GM23338 (cell line): ENCODE results near the gene COP1. TPM values are rescaled to one million over a fixed set of nuclear protein-coding genes. Genes with fewer than 3 reads are reported as not detected.

Source experiments
- ATAC-seq: fragments of 200-7000 bp; cut with Tn5 transposase; 3 replicates; pipeline ENCODE4 v1.9.1; 2020
- DNase-seq: peaks from one replicate; pipeline ENCODE4 v3.0.0-alpha.2; 2015; ENCODE audit warnings: low spot score
- H2AFZ ChIP-seq: fragments of 200-600 bp; sonication (generic); 2 replicates; pipeline ENCODE4 v1.8.0; 2016; ENCODE audit warnings: antibody characterized with exemption, mild to moderate bottlenecking, moderate library complexity
- H3F3A ChIP-seq: fragments of 200-600 bp; sonication (generic); replicated peaks from 2 replicates; pipeline ENCODE4 v1.8.0; 2017; ENCODE audit warnings: antibody characterized with exemption, mixed run types, low read depth
- H3K27ac ChIP-seq: fragments of 200-600 bp; sonication (generic); 2 replicates; pipeline ENCODE4 v1.6.1; 2016; ENCODE audit warnings: low read depth
- H3K27me3 ChIP-seq: fragments of 200-600 bp; sonication (generic); 2 replicates; pipeline ENCODE4 v1.8.0; 2016; ENCODE audit warnings: mild to moderate bottlenecking, mixed run types, moderate library complexity; ENCODE audit not compliant: insufficient read depth
- H3K36me3 ChIP-seq: fragments of 200-600 bp; sonication (generic); 2 replicates; pipeline ENCODE4 v1.8.0; 2016; ENCODE audit warnings: mild to moderate bottlenecking; ENCODE audit not compliant: insufficient read depth
- H3K4me1 ChIP-seq: fragments of 200-600 bp; sonication (generic); 2 replicates; pipeline ENCODE4 v1.8.0; 2016; ENCODE audit warnings: mild to moderate bottlenecking, moderate library complexity; ENCODE audit not compliant: insufficient read depth
- H3K4me2 ChIP-seq: fragments of 200-600 bp; sonication (generic); 2 replicates; pipeline ENCODE4 v1.7.1; 2017; ENCODE audit warnings: mixed run types
- H3K4me3 ChIP-seq: fragments of 200-600 bp; sonication (generic); 2 replicates; pipeline ENCODE4 v1.6.1; 2016; ENCODE audit warnings: mixed run types
- H3K79me2 ChIP-seq: fragments of 200-600 bp; sonication (generic); replicated peaks from 2 replicates; pipeline ENCODE4 v1.8.0; 2017; ENCODE audit warnings: mild to moderate bottlenecking; ENCODE audit not compliant: insufficient read depth
- H3K9me2 ChIP-seq: fragments of 200-600 bp; sonication (generic); 2 replicates; pipeline ENCODE4 v1.8.0; 2017; ENCODE audit not compliant: insufficient read depth
- H4K20me1 ChIP-seq: fragments of 200-600 bp; sonication (generic); replicated peaks from 2 replicates; pipeline ENCODE4 v1.8.0; 2017; ENCODE audit warnings: mild to moderate bottlenecking; ENCODE audit not compliant: insufficient read depth
- H3K27ac Mint-ChIP-seq: 2 replicates; pipeline ENCODE4 v1.8.0; 2020; ENCODE audit warnings: inconsistent platforms, mild to moderate bottlenecking, moderate library complexity, mixed read lengths
- H3K27me3 Mint-ChIP-seq: 3 replicates; pipeline ENCODE4 v1.8.0; 2022; ENCODE audit warnings: low read depth, mild to moderate bottlenecking, moderate library complexity, mixed read lengths, inconsistent platforms; ENCODE audit not compliant: insufficient read depth, poor library complexity
- H3K36me3 Mint-ChIP-seq: 3 replicates; pipeline ENCODE4 v1.8.0; 2021; ENCODE audit warnings: low read depth, mild to moderate bottlenecking, inconsistent platforms, moderate library complexity, mixed read lengths
- H3K4me1 Mint-ChIP-seq: 3 replicates; pipeline ENCODE4 v1.8.0; 2020; ENCODE audit warnings: mild to moderate bottlenecking, inconsistent platforms, mixed read lengths
- H3K4me3 Mint-ChIP-seq: 3 replicates; pipeline ENCODE4 v1.8.0; 2021; ENCODE audit warnings: moderate library complexity, mild to moderate bottlenecking, inconsistent platforms, mixed read lengths
- H3K9me3 Mint-ChIP-seq: 3 replicates; pipeline ENCODE4 v1.8.0; 2020; ENCODE audit warnings: moderate library complexity, mild to moderate bottlenecking, inconsistent platforms, mixed read lengths
- CREB1 ChIP-seq: fragments of 250-450 bp; sonication (Bioruptor Pico); IDR thresholded peaks from 2 replicates; pipeline ENCODE4 v1.5.0; 2020; ENCODE audit warnings: low read depth, mild to moderate bottlenecking, moderate library complexity
- ETS1 ChIP-seq: IDR thresholded peaks from 2 replicates; pipeline ENCODE4 v1.6.1; 2016; ENCODE audit warnings: antibody characterized with exemption
- EZH2phosphoT487 ChIP-seq: fragments of 200-600 bp; sonication (generic); IDR thresholded peaks from one replicate; pipeline ENCODE4 v1.8.1; 2018; ENCODE audit warnings: antibody characterized with exemption; ENCODE audit not compliant: unreplicated experiment
- NANOG ChIP-seq: IDR thresholded peaks from 2 replicates; pipeline ENCODE4 v1.6.1; 2016; ENCODE audit warnings: antibody characterized with exemption, borderline replicate concordance
- POLR2AphosphoS5 ChIP-seq: IDR thresholded peaks from 2 replicates; pipeline ENCODE4 v1.6.1; 2016; ENCODE audit warnings: antibody characterized with exemption, low read depth
- REST ChIP-seq: IDR thresholded peaks from one replicate; pipeline ENCODE4 v1.6.1; 2018; ENCODE audit warnings: antibody characterized with exemption; ENCODE audit not compliant: unreplicated experiment
- ZNF114 ChIP-seq: fragments of 250-450 bp; sonication (Bioruptor Pico); IDR thresholded peaks from 2 replicates; pipeline ENCODE4 v1.5.0; 2020; ENCODE audit warnings: mild to moderate bottlenecking, moderate library complexity
- ZNF331 ChIP-seq: fragments of 250-450 bp; sonication (Bioruptor Pico); IDR thresholded peaks from 2 replicates; pipeline ENCODE4 v1.5.0; 2020; ENCODE audit warnings: low read depth, mild to moderate bottlenecking, moderate library complexity
- polyA plus RNA-seq: library from polyadenylated mRNA; unstranded; fragments of >200 nt; fragmentation: Nextera tagmentation; extraction: Ambion mirVana; gene quantifications from 2 replicates; pipeline ENCODE4 v1.2.1, GENCODE V29; 2016
- total RNA-seq: library from RNA; depleted of rRNA; stranded (reverse); fragments of >200 nt; shearing (Covaris generic); gene quantifications from 2 replicates; pipeline ENCODE4 v1.2.3, GENCODE V29; 2014
- TF ChIP-seq, protein P1 (sequence below), 2 experiments: fragments of 200-600 bp in 1 of 2; sonication (generic) in 1 of 2; conservative IDR thresholded peaks; 2 replicates each; pipeline versions ENCODE4 v1.5.1 to v1.6.1; 2016 to 2017; ENCODE audit warnings: antibody characterized with exemption in 2 of 2, low read depth in 2 of 2, mild to moderate bottlenecking in 2 of 2, moderate library complexity in 1 of 2

Gene COP1
- total and polyA plus RNA-seq, 2 experiments from 2014 or later = 54.0 to 54.9 TPM

- no peak for TF ChIP-seq ETS1
- TF ChIP-seq, protein P1, sequence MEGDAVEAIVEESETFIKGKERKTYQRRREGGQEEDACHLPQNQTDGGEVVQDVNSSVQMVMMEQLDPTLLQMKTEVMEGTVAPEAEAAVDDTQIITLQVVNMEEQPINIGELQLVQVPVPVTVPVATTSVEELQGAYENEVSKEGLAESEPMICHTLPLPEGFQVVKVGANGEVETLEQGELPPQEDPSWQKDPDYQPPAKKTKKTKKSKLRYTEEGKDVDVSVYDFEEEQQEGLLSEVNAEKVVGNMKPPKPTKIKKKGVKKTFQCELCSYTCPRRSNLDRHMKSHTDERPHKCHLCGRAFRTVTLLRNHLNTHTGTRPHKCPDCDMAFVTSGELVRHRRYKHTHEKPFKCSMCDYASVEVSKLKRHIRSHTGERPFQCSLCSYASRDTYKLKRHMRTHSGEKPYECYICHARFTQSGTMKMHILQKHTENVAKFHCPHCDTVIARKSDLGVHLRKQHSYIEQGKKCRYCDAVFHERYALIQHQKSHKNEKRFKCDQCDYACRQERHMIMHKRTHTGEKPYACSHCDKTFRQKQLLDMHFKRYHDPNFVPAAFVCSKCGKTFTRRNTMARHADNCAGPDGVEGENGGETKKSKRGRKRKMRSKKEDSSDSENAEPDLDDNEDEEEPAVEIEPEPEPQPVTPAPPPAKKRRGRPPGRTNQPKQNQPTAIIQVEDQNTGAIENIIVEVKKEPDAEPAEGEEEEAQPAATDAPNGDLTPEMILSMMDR (conservative IDR thresholded peaks at IDR 0.05; ENCODE audit: low read depth in 2 of 2) = no peak
Measured at GRCh38 chr1:175911138-175911537, 295.9 kb downstream of the COP1 start (continued).

- no peaks in the 10 kb centered on the region for H3K36me3 ChIP-seq
- Mint-ChIP-seq H3K4me3 (no peak overlapping the region), H3K4me1 (peaks cover 4% of the 10 kb centered on the region; the same call in 2 of the 3 replicates), H3K27ac (no peak overlapping the region), H3K27me3 (peaks cover 94% of the 10 kb centered on the region), H3K36me3 (peaks cover 10% of the 10 kb centered on the region; the same call in 2 of the 3 replicates), H3K9me3 (peaks cover 18% of the 10 kb centered on the region)
- no peak overlapping the region for H3K27ac ChIP-seq
- no peak for DNase-seq
- H3K9me2 ChIP-seq = no peaks in the 10 kb centered on the region
- H2AFZ ChIP-seq = no peak overlapping the region
- H3K4me2 ChIP-seq = no peak overlapping the region
- no peak overlapping the region for H3K4me3 ChIP-seq
- no peaks in the 10 kb centered on the region for H3K79me2 ChIP-seq
- no peaks in the 10 kb centered on the region for H3K4me1 ChIP-seq
- H3F3A ChIP-seq = no peaks in the 10 kb centered on the region
- peaks cover 13% of the 10 kb centered on the region; the same call in 1 of the 2 replicates for H4K20me1 ChIP-seq
- TF ChIP-seq ETS1 (no peak), CREB1 (CRISPR knock-in tag) (no peak), POLR2AphosphoS5 (no peak), ZNF331 (CRISPR knock-in tag) (no peak)
- peaks cover 100% of the 10 kb centered on the region for H3K27me3 ChIP-seq
- ATAC-seq = no peak
Measured at GRCh38 chr1:175906370-175906769, 300.7 kb downstream of the COP1 start.

DNA sequence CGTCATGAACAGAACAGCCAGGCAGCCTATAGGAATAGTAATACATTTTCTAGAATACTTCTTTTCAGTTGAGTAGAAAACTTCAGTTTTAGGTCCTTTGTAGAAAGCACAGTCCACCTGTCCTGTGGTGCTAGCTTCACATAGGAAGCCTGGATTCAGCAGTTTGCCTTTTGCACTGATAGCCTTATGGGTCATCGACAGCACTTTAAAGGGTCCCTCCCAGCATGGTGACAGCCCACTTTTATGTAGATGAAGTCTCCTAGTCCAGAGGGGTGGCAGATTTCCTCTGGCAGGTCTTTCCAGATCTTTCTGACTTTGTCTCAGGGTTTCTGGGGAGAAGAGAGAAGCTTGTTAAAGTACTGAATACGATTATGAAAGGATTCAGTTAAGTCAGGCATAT is 302.3 kb downstream of the COP1 start:
- no peak overlapping the region for H3K4me2 ChIP-seq
- ATAC-seq (no peak), DNase-seq (no peak)
- no peak overlapping the region for H2AFZ ChIP-seq
- no peak overlapping the region for H3K4me3 ChIP-seq
- H3K4me3 Mint-ChIP-seq = no peak overlapping the region
- H3K4me1 Mint-ChIP-seq = peaks cover 4% of the 10 kb centered on the region; the same call in 2 of the 3 replicates
- H3K36me3 ChIP-seq = no peaks in the 10 kb centered on the region
- no peaks in the 10 kb centered on the region for H3K4me1 ChIP-seq
- peaks cover 22% of the 10 kb centered on the region; the same call in 1 of the 2 replicates for H4K20me1 ChIP-seq
- H3K79me2 ChIP-seq = no peaks in the 10 kb centered on the region
- peaks cover 5% of the 10 kb centered on the region; the same call in 2 of the 3 replicates for H3K9me3 Mint-ChIP-seq
- peaks cover 100% of the 10 kb centered on the region for H3K27me3 ChIP-seq
- H3K36me3 Mint-ChIP-seq = no peaks in the 10 kb centered on the region
- H3F3A ChIP-seq = no peaks in the 10 kb centered on the region
- H3K27ac Mint-ChIP-seq = no peak overlapping the region
- H3K27me3 Mint-ChIP-seq = peaks cover 96% of the 10 kb centered on the region
- H3K27ac ChIP-seq = no peak overlapping the region
- H3K9me2 ChIP-seq = no peaks in the 10 kb centered on the region
- no peak for TF ChIP-seq ZNF331 (CRISPR knock-in tag)
- TF ChIP-seq NANOG = no peak
- no peak for TF ChIP-seq POLR2AphosphoS5
- no peak for TF ChIP-seq EZH2phosphoT487
- no peak for TF ChIP-seq ZNF114 (CRISPR knock-in tag)
- TF ChIP-seq, protein P1 (conservative IDR thresholded peaks at IDR 0.05; ENCODE audit: low read depth in 2 of 2) = no peak
- no peak for TF ChIP-seq REST
- TF ChIP-seq ETS1 = no peak
